ENCODE results near the gene ZBP1. TPM values are rescaled to one million over a fixed set of nuclear protein-coding genes. Genes with fewer than 3 reads are reported as not detected.

The ZBP1 gene
- total RNA-seq, 2 donors from 2014 or later = 0.47 TPM; not detected in 1

- ATAC-seq (peak; percentile 35 to 58), DNase-seq (no peak)
- intact Hi-C loops (cut with DNase I) = loop anchor here in 1 of 2 donors (5.0 kb wide), 1 partner anchor 591 kb away; no protein-coding TSS in a partner anchor
Observed at GRCh38 chr20:57611586-57612311, 8.5 kb downstream of the ZBP1 start.

- intact Hi-C loops (cut with DNase I) = loop anchor here in 1 of 2 donors (5.0 kb wide), 1 partner anchor 592 kb away; no protein-coding TSS in a partner anchor
- DNase-seq = no peak
Observed at GRCh38 chr20:57610261-57610952, 9.8 kb downstream of the ZBP1 start.

DNA sequence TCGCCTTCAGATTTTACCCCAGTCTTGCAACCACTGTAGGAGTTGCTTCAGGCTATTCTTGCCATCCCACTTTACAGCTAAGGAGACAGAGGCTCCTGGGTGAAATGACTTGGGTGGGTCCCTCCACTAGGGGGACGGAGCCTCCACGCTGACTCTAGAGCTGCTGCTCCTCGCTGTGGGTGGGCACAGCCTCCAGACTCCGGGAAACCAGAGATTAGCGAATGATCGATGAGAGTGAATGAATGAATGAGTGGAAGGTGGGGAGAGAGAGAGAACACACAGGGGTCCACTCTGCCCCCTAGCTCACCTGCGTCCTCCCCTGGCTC lies 10.4 kb downstream of the ZBP1 start:
- intact Hi-C loops (cut with DNase I) = loop anchor here in 1 of 2 donors (5.0 kb wide), 1 partner anchor 592 kb away; no protein-coding TSS in a partner anchor
- ATAC-seq (no peak), DNase-seq (no peak)

More at GRCh38 chr20:57610261-57610952, 9.8 kb downstream of the ZBP1 start:
- ATAC-seq = peak in 1 of 2 donors; percentile 30

DNA sequence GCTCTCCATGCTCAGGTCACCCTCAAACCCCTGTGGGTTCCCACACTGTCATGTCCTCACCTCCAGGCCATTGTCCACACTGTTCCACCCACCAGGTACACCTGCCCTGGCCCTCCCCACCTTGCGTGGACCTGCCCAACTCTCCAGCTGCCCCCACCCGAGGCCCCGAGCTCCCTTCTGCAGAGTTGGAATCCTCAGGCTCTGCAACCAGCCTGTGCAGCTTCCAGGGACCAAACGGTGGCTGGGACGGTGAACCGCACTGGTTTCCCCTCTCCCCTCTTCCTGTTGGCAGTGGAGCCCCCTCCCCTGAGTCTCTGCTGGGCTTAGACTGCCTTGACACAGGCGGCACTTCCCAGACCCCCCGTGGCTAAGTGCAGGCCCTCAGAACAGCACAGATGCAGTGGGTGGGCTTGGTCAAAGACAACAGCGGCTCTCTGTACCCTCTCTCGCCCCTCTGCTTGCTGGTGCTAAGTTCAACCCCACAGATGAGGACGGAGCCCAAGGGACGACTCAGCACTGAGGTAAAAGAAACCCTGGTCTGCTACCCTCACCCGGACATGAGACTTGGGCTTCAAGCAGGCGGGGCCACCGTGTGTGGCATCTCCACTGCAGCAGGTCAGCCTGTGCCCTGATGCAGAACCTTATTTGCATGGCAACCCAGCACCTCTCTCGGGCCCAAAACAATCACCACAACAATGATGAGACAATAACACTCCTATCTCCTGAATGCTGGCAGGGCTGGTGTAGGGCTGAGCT lies 11.0 kb downstream of the ZBP1 start:
- intact Hi-C loops (cut with DNase I) = no loop called here
- ATAC-seq (no peak), DNase-seq (no peak)

- ATAC-seq (no peak), DNase-seq (no peak)
- intact Hi-C loops (cut with DNase I) = no loop called here
Observed at GRCh38 chr20:57608516-57608915, 11.7 kb downstream of the ZBP1 start.

GRCh38 chr20:57605878-57606277 lies 14.3 kb downstream of the ZBP1 start:
- no peak for ATAC-seq
- DNase-seq = no peak
- intact Hi-C loops (cut with DNase I) = no loop called here

DNA sequence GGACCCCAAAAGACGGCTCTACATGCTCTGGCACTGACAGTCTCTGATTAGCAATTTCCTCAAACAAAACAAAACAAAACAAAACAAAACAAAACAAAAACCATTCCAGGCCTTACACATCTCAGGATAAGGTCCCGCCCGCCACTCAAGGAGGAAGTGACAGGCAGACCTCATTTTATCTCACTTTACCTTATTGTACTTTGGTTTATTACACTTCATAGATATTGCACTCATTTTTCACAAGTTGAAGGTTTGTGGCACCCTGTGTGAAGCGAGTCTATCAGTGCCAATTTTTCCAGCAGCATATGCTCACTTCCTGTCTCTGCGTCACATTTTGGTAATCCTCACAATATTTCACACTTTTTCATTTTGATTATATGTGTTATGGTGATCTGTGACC lies 15.2 kb downstream of the ZBP1 start:
- DNase-seq = no peak
- peak in 1 of 2 donors; percentile 23 for ATAC-seq
- intact Hi-C loops (cut with DNase I) = no loop called here

DNA sequence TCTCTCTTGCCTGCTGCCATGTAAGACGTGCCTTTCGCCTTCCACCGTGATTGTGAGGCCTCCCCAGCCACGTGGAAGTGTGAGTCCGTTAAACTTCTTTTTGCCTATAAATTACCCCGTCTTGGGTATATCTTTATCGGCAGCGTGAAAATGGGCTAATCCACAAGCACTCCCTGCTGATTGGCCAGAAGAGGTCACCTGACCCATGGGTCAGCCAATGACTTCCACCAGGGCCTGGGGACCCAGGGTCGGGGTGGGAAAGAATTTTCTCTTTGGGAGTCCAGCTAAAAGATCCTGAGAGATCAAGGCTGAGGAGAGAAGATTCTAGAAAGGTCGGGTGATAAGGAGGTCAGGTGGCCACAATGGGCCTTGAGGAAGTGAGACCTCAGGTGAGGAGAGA lies 17.1 kb downstream of the ZBP1 start:
- ATAC-seq (no peak), DNase-seq (no peak)
- intact Hi-C loops (cut with DNase I) = no loop called here

- intact Hi-C loops (cut with DNase I) = no loop called here
- DNase-seq = no peak
- no peak for ATAC-seq
Observed at GRCh38 chr20:57601737-57602136, 18.5 kb downstream of the ZBP1 start.

GRCh38 chr20:57601211-57601570 lies 19.0 kb downstream of the ZBP1 start:
- ATAC-seq (no peak), DNase-seq (no peak)
- intact Hi-C loops (cut with DNase I) = no loop called here

DNA sequence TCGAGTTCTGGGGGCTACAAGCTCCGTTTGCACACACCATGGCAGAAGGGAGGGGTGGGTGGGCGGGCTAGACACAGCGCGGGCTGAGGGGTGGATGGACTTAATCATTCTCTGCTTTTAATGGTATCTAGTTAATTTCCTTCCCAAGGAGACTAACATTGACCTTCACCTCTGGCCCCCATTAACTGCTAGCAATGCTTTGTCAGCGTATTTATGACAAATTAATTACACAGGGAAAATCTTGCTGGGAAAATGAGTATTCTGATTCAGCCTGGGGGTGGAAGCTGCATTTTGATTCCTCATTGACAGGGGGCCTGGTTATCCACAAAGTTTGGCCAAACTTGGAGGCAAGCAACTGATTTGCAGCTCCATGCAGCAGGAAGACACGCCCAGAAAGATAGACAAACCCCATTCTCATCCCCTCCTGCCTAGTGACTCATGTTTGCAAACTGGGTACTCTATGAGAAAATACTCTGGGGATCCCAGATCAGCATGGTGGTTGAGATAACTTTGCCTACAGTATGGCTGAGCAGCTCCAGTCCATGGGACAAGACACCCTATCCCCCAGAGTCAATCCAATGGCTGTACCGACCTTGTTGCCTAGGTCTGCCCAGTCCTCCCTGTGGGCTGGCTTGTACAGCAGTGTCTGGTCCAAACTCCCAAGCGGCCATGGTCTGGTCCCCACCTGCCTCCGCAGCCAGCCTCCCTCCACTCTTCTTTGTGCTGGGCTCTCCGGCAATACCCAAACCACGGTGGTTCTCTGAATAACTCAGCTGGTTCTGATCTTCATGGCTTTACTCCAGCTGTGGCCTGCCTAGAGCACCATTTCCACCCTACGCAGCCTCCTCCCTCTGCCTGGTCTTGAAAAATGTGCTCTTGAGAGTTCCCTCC lies 19.7 kb downstream of the ZBP1 start:
- intact Hi-C loops (cut with DNase I) = no loop called here
- DNase-seq (no peak), ATAC-seq (no peak)

DNA sequence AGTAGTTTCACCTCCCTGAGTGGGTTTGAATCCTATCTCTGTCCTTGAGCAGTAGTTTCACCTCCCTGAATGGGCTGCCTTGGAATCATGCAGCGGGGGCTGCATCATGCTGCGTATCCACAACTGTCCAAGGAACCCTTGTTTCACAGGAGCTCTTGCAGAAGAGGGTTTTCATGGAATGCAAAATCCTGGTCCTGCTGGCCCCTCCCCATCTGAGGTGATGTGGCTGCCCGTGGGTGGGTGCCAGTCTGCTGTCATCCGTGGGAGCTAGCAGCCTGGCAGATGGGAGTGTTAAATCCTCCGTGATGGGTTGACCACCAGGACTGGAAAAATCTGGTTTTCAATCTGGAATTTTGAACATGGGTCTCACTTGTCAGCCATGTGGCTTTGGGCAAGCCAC lies 21.7 kb downstream of the ZBP1 start:
- DNase-seq = no peak

GRCh38 chr20:57598060-57598459 lies 22.2 kb downstream of the ZBP1 start:
- ATAC-seq = no peak
- DNase-seq = no peak
- intact Hi-C loops (cut with DNase I) = loop anchor here (5.0 to 10.0 kb wide), 2 partner anchors 213 to 609 kb away; no protein-coding TSS in a partner anchor

More for the DNA sequence above, 21.7 kb downstream of the ZBP1 start:
- intact Hi-C loops (cut with DNase I) = loop anchor here (5.0 to 10.0 kb wide), 2 partner anchors 214 to 609 kb away; no protein-coding TSS in a partner anchor
- no peak for ATAC-seq

DNA sequence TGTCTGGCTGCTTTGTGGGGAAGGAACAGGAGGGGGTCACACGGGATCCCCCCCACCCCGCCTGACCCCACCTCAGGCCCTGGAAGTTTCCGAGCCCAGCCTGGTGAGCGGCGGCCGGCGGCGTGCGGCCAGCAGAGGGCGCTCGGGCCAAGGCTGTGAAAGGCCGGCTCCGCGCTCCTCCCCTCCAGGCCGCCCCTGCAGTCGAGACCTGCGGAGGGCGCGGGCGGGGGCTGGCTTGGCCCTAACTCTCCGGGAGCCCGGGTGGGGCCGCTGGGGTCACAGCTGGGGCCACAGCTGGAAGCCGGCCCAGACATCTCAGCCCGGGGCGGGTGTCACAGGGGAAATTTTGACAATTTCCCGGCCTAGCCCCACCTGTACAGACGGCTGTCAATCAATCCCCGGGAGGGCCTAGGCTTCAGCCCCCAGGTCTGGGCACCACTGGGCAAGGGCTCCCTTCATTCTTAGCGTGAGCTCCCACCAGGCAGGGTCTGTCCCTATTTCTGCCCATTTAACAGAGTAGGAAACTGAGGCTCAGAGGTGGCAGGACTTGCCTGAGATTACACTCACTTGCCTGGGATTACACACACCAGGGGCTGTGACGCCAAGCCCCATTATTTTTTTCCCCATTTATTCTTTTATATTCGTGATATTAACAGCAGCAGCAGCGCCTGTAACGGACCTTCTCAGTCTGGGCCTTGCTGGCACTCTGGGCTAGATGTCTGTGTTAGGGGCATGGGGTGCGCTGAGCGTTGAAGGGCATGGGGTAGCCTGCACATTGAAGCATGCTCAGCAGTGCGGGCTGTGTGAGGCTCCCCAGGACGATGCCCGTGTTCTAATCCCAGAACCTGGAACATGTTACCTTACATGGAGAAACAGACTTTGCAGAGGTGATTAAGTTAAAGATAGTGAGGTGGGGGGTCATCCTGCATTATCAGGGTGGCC lies 23.0 kb downstream of the ZBP1 start:
- intact Hi-C loops (cut with DNase I) = loop anchor here (2.0 to 10.0 kb wide), 3 partner anchors 212 to 612 kb away; no protein-coding TSS in a partner anchor
- ATAC-seq = peak; percentile 81 to 87
- DNase-seq = peak; percentile 77

DNA sequence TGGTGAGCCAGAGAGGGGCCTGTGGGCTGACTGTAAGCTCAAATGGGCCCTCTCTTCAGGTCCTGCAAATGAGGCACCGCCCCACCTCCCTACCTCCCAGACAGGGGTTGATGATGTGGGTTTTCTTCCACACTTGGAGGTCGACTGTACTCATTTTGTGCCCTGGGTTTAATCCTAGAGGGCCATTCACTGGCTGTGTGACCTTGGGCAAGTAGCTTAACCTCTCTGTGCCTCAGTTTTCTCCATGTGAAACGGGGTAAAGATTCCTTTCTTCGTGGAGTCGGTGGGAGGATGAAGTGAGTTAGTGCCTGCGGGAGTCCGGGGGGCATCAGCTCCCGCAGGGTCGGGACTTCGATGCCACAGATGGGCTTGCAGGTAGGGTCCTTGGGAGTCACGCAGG lies 23.9 kb downstream of the ZBP1 start:
- ATAC-seq (no peak), DNase-seq (no peak)
- intact Hi-C loops (cut with DNase I) = loop anchor here (2.0 to 10.0 kb wide), 3 partner anchors 212 to 612 kb away; no protein-coding TSS in a partner anchor

GRCh38 chr20:57595041-57596030 lies 24.9 kb downstream of the ZBP1 start:
- intact Hi-C loops (cut with DNase I) = loop anchor here (1.0 to 10.0 kb wide), 5 partner anchors 81 to 613 kb away; no protein-coding TSS in a partner anchor
- ATAC-seq (no peak), DNase-seq (no peak)
